WTC11 (cell line): ENCODE measurements around the gene CSF1. TPM values are rescaled to one million over a fixed set of nuclear protein-coding genes. Genes with fewer than 3 reads are reported as not detected.

Experiments
- ATAC-seq: fragments of 200-7000 bp; cut with Tn5 transposase; 2 replicates; pipeline ENCODE4 v1.10.0; 2021; ENCODE audit warnings: mild to moderate bottlenecking, moderate library complexity
- CTCF ChIA-PET: fragments of 300-600 bp; sonication (Branson Sonifier 250); formaldehyde crosslinking; loops from one replicate; lab custom pipeline; 2021; ENCODE audit warnings: antibody characterized with exemption; lab: Charles Lee
- POLR2A ChIA-PET: fragments of 350-600 bp; sonication (Branson Sonifier 250); formaldehyde crosslinking; loops from one replicate; lab custom pipeline; 2021; ENCODE audit warnings: antibody characterized with exemption; lab: Charles Lee
- DNase-seq: peaks from one replicate; pipeline ENCODE4 v3.0.0; 2021; ENCODE audit warnings: low spot score
- H3K27ac Mint-ChIP-seq: 2 replicates; pipeline ENCODE4 v1.8.0; 2021; ENCODE audit warnings: mixed read lengths
- H3K27me3 Mint-ChIP-seq: 2 replicates; pipeline ENCODE4 v1.8.0; 2021; ENCODE audit warnings: low read depth, mild to moderate bottlenecking, moderate library complexity, mixed read lengths
- H3K36me3 Mint-ChIP-seq: 2 replicates; pipeline ENCODE4 v1.8.0; 2021; ENCODE audit warnings: mixed read lengths
- H3K4me1 Mint-ChIP-seq: 2 replicates; pipeline ENCODE4 v1.8.0; 2022; ENCODE audit warnings: mixed read lengths
- H3K4me3 Mint-ChIP-seq: 2 replicates; pipeline ENCODE4 v1.8.0; 2021; ENCODE audit warnings: mild to moderate bottlenecking, moderate library complexity, mixed read lengths
- H3K9me3 Mint-ChIP-seq: 2 replicates; pipeline ENCODE4 v1.8.0; 2021; ENCODE audit warnings: mixed read lengths
- ATF2 ChIP-seq: sonication (generic); formaldehyde crosslinking; IDR thresholded peaks from 2 replicates; pipeline ENCODE4 v1.8.1; 2022; ENCODE audit warnings: low read depth, missing genetic modification reagents, borderline replicate concordance
- E2F4 ChIP-seq: sonication (generic); formaldehyde crosslinking; IDR thresholded peaks from 2 replicates; pipeline ENCODE4 v1.8.1; 2022; ENCODE audit warnings: low read depth, mild to moderate bottlenecking, moderate library complexity, missing genetic modification reagents, borderline replicate concordance
- ERG ChIP-seq: fragments of 250-450 bp; sonication (Bioruptor Pico); IDR thresholded peaks from 2 replicates; pipeline ENCODE4 v1.8.0; 2021; ENCODE audit warnings: mild to moderate bottlenecking
- IRF1 ChIP-seq: sonication (generic); formaldehyde crosslinking; IDR thresholded peaks from 2 replicates; pipeline ENCODE4 v1.8.0; 2023; ENCODE audit warnings: missing genetic modification reagents
- PRDM15 ChIP-seq: sonication (generic); formaldehyde crosslinking; IDR thresholded peaks from 2 replicates; pipeline ENCODE4 v1.8.0; 2022; ENCODE audit warnings: missing genetic modification reagents
- TEAD4 ChIP-seq: sonication (generic); formaldehyde crosslinking; IDR thresholded peaks from 2 replicates; pipeline ENCODE4 v1.8.0; 2022; ENCODE audit warnings: mild to moderate bottlenecking, missing genetic modification reagents
- USF1 ChIP-seq: sonication (generic); formaldehyde crosslinking; IDR thresholded peaks from 2 replicates; pipeline ENCODE4 v1.8.0; 2022; ENCODE audit warnings: mild to moderate bottlenecking, missing genetic modification reagents
- ZMAT4 ChIP-seq: fragments of 250-450 bp; sonication (Bioruptor Pico); IDR thresholded peaks from 2 replicates; pipeline ENCODE4 v1.9.0; 2021; ENCODE audit warnings: mild to moderate bottlenecking
- ZNF219 ChIP-seq: sonication (generic); formaldehyde crosslinking; IDR thresholded peaks from 2 replicates; pipeline ENCODE4 v1.8.0; 2023; ENCODE audit warnings: missing genetic modification reagents, mild to moderate bottlenecking, borderline replicate concordance
- ZSCAN18 ChIP-seq: fragments of 250-450 bp; sonication (Bioruptor Pico); IDR thresholded peaks from 2 replicates; pipeline ENCODE4 v2.1.2; 2022; ENCODE audit warnings: mild to moderate bottlenecking, moderate library complexity
- total RNA-seq: library from RNA; stranded (reverse); gene quantifications from 3 replicates; pipeline ENCODE4 v1.2.3, GENCODE V29; 2021

Gene CSF1
- total RNA-seq, 1 experiment from 2014 or later = 3.0 TPM

- TF ChIP-seq ZSCAN18 (CRISPR knock-in tag) (no peak), USF1 (no peak), ATF2 (CRISPR knock-in tag) (no peak)
Observed at GRCh38 chr1:109933856-109934711, 23.4 kb downstream of the CSF1 start (continued).

GRCh38 chr1:109935451-109935900 is 24.8 kb downstream of the CSF1 start:
- ATAC-seq (no peak), DNase-seq (no peak)
- H3K4me3 Mint-ChIP-seq = no peak overlapping the region
- ChIA-PET CTCF (no interaction called here), POLR2A (interaction anchor here (0.6 kb wide), 1 partner anchor 25 kb away, joined by 3 read pairs; no protein-coding TSS in a partner anchor)
- TF ChIP-seq E2F4 (CRISPR knock-in tag) = no peak
- no peak for TF ChIP-seq ERG
- no peak for TF ChIP-seq ZNF219 (CRISPR knock-in tag)
- no peak for TF ChIP-seq TEAD4 (CRISPR knock-in tag)
- no peak for TF ChIP-seq ATF2 (CRISPR knock-in tag)
- no peak for TF ChIP-seq IRF1
- TF ChIP-seq ZMAT4 (CRISPR knock-in tag) = no peak
- TF ChIP-seq PRDM15 (CRISPR knock-in tag) = no peak
- peaks cover 10% of the 10 kb centered on the region for H3K36me3 Mint-ChIP-seq
- H3K27me3 Mint-ChIP-seq = peaks cover 6% of the 10 kb centered on the region; the same call in 1 of the 2 replicates
- H3K27ac Mint-ChIP-seq = no peak overlapping the region; the same call in 1 of the 2 replicates
- peaks cover 23% of the 10 kb centered on the region for H3K9me3 Mint-ChIP-seq
- peaks cover 17% of the 10 kb centered on the region for H3K4me1 Mint-ChIP-seq
